SK-N-SH treated with all-trans-retinoic acid at 6 μM for 48 hours (cell line): ENCODE results near the gene CASS4.

Experiments
- ATAC-seq: fragments of 200-7000 bp; cut with Tn5 transposase; 3 replicates; pipeline ENCODE4 v1.9.1; 2020; ENCODE audit warnings: mild to moderate bottlenecking, moderate library complexity
- ARNTL ChIP-seq: fragments of 450-650 bp; formaldehyde crosslinking; IDR thresholded peaks from 2 replicates; pipeline ENCODE4 v1.5.0; 2020; ENCODE audit warnings: low read depth, mild to moderate bottlenecking, moderate library complexity, borderline replicate concordance
- BACH2 ChIP-seq: fragments of 250-450 bp; sonication (Bioruptor Pico); IDR thresholded peaks from 2 replicates; pipeline ENCODE4 v1.9.0; 2021; ENCODE audit warnings: mild to moderate bottlenecking, borderline replicate concordance
- CREB5 ChIP-seq: fragments of 250-450 bp; sonication (Bioruptor Pico); IDR thresholded peaks from 2 replicates; pipeline ENCODE4 v1.5.1; 2020; ENCODE audit warnings: low read depth, mild to moderate bottlenecking, moderate library complexity
- CSDC2 ChIP-seq: fragments of 250-450 bp; sonication (Bioruptor Pico); IDR thresholded peaks from 2 replicates; pipeline ENCODE4 v1.5.0; 2020; ENCODE audit warnings: mild to moderate bottlenecking, moderate library complexity
- ESRRG ChIP-seq: fragments of 250-450 bp; sonication (Bioruptor Pico); IDR thresholded peaks from 2 replicates; pipeline ENCODE4 v1.6.1; 2021; ENCODE audit warnings: mild to moderate bottlenecking
- GLIS3 ChIP-seq: fragments of 250-450 bp; sonication (Bioruptor Pico); IDR thresholded peaks from 2 replicates; pipeline ENCODE4 v1.5.0; 2020; ENCODE audit warnings: mild to moderate bottlenecking, moderate library complexity
- ISL1 ChIP-seq: fragments of 250-450 bp; sonication (Bioruptor Pico); IDR thresholded peaks from 2 replicates; pipeline ENCODE4 v2.1.2; 2022; ENCODE audit warnings: mild to moderate bottlenecking, moderate library complexity
- OSR1 ChIP-seq: fragments of 250-450 bp; sonication (Bioruptor Pico); IDR thresholded peaks from 2 replicates; pipeline ENCODE4 v1.8.0; 2022; ENCODE audit warnings: moderate library complexity, mild to moderate bottlenecking, inconsistent platforms
- PATZ1 ChIP-seq: fragments of 250-450 bp; sonication (Bioruptor Pico); IDR thresholded peaks from 2 replicates; pipeline ENCODE4 v1.8.0; 2020; ENCODE audit warnings: mild to moderate bottlenecking, moderate library complexity, borderline replicate concordance
- POU6F1 ChIP-seq: fragments of 250-450 bp; sonication (Bioruptor Pico); IDR thresholded peaks from 2 replicates; pipeline ENCODE4 v1.8.0; 2021; ENCODE audit warnings: low read depth, mild to moderate bottlenecking, moderate library complexity, borderline replicate concordance
- PPARA ChIP-seq: fragments of 250-450 bp; sonication (Bioruptor Pico); IDR thresholded peaks from 2 replicates; pipeline ENCODE4 v1.5.0; 2020; ENCODE audit warnings: mild to moderate bottlenecking, borderline replicate concordance
- RARB ChIP-seq: fragments of 250-450 bp; sonication (Bioruptor Pico); IDR thresholded peaks from 2 replicates; pipeline ENCODE4 v1.8.0; 2021; ENCODE audit warnings: mild to moderate bottlenecking, moderate library complexity
- TCF4 ChIP-seq: fragments of 250-450 bp; sonication (Bioruptor Pico); IDR thresholded peaks from 2 replicates; pipeline ENCODE4 v1.8.0; 2021; ENCODE audit warnings: mild to moderate bottlenecking, moderate library complexity, borderline replicate concordance
- TOX ChIP-seq: fragments of 250-450 bp; sonication (Bioruptor Pico); IDR thresholded peaks from 2 replicates; pipeline ENCODE4 v1.8.0; 2021; ENCODE audit warnings: mild to moderate bottlenecking, moderate library complexity, borderline replicate concordance
- ZC3H10 ChIP-seq: fragments of 250-450 bp; sonication (Bioruptor Pico); IDR thresholded peaks from 2 replicates; pipeline ENCODE4 v1.5.1; 2021; ENCODE audit warnings: mild to moderate bottlenecking, moderate library complexity
- ZFP3 ChIP-seq: fragments of 250-450 bp; sonication (Bioruptor Pico); IDR thresholded peaks from 2 replicates; pipeline ENCODE4 v1.5.0; 2020; ENCODE audit warnings: mild to moderate bottlenecking, moderate library complexity
- ZFP30 ChIP-seq: fragments of 450-650 bp; formaldehyde crosslinking; IDR thresholded peaks from 2 replicates; pipeline ENCODE4 v1.5.0; 2022; ENCODE audit warnings: mild to moderate bottlenecking, moderate library complexity
- ZNF565 ChIP-seq: fragments of 450-650 bp; formaldehyde crosslinking; conservative IDR thresholded peaks from 2 replicates; pipeline ENCODE4 v1.5.0; 2020; ENCODE audit warnings: low read depth, mild to moderate bottlenecking, moderate library complexity
- ZNF70 ChIP-seq: fragments of 450-650 bp; formaldehyde crosslinking; IDR thresholded peaks from 2 replicates; pipeline ENCODE4 v1.5.0; 2020; ENCODE audit warnings: mild to moderate bottlenecking, moderate library complexity
- ZNF8 ChIP-seq: fragments of 450-650 bp; formaldehyde crosslinking; IDR thresholded peaks from 2 replicates; pipeline ENCODE4 v1.5.0; 2020; ENCODE audit warnings: mild to moderate bottlenecking, moderate library complexity
- TF ChIP-seq, protein P1 (sequence below): fragments of 250-450 bp; sonication (Bioruptor Pico); IDR thresholded peaks from 2 replicates; pipeline ENCODE4 v1.5.1; 2021; ENCODE audit warnings: mild to moderate bottlenecking, moderate library complexity
- TF ChIP-seq, protein P2 (sequence below): fragments of 250-450 bp; sonication (Bioruptor Pico); IDR thresholded peaks from 2 replicates; pipeline ENCODE4 v1.5.0; 2020; ENCODE audit warnings: mild to moderate bottlenecking, moderate library complexity

CASS4 gene

DNA sequence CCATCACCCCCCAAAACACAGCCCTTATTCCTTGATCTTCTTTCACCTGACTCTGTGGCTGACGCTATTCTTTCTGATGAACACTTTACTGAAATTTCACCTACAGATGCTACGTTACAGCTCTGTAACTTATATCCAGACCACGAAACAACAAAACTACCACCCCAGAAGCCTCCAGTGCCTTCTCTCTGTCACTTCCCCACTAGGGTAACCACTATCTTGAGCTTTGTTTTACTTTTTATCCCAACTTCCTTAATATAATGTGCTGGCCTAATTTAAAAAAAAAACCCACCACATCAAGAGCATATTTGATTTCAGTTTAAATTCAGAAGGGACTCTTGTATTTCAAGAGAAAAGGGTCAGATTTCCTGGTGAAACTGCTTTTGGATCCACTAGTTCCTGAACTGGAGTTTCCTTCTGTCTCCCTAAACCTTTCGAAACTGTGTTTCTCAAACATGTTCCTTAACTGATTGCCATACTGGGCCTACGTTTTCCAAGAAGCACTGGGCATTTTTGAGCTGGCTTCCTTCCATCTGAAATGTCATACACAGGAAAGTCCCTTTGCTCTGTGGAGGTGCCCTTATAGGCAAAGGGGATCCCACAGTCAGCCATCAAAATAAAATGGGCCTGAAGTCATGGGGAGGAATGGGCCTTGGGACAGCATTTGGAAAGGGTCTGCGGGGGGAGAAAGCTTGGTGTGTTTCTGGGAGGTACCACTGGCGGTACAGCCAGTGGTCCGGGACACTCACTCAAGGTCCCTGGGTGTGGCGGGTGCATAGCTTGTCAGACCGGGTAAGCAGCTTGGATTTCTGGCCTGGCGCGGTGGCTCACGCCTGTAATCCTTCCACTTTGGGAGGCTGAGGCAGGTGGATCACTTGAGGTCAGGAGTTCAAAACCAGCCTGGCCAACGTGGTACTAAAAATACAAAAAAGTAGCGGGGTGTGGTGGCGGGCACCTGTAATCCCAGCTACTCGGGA, 30.6 kb downstream of the CASS4 start:
- no peak for ATAC-seq
- TF ChIP-seq TOX (no peak), ZNF8 (CRISPR knock-in tag) (no peak), CREB5 (CRISPR knock-in tag) (no peak), PPARA (no peak), RARB (CRISPR knock-in tag) (no peak), ZFP3 (CRISPR knock-in tag) (no peak), ZFP30 (CRISPR knock-in tag) (no peak), CSDC2 (CRISPR knock-in tag) (no peak), OSR1 (CRISPR knock-in tag) (no peak), ZC3H10 (CRISPR knock-in tag) (no peak), PATZ1 (CRISPR knock-in tag) (no peak), POU6F1 (CRISPR knock-in tag) (no peak), TCF4 (CRISPR knock-in tag) (no peak)
- TF ChIP-seq, protein P1, sequence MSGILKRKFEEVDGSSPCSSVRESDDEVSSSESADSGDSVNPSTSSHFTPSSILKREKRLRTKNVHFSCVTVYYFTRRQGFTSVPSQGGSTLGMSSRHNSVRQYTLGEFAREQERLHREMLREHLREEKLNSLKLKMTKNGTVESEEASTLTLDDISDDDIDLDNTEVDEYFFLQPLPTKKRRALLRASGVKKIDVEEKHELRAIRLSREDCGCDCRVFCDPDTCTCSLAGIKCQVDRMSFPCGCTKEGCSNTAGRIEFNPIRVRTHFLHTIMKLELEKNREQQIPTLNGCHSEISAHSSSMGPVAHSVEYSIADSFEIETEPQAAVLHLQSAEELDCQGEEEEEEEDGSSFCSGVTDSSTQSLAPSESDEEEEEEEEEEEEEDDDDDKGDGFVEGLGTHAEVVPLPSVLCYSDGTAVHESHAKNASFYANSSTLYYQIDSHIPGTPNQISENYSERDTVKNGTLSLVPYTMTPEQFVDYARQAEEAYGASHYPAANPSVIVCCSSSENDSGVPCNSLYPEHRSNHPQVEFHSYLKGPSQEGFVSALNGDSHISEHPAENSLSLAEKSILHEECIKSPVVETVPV: no peak
- TF ChIP-seq, all 23 proteins: peak for 0

GRCh38 chr20:56443654-56444540, 31.8 kb downstream of the CASS4 start:
- ATAC-seq: no peak
- TF ChIP-seq CREB5 (CRISPR knock-in tag) (no peak), OSR1 (CRISPR knock-in tag) (no peak), ZNF70 (CRISPR knock-in tag) (no peak), GLIS3 (no peak), ZFP3 (CRISPR knock-in tag) (no peak), ESRRG (no peak), ARNTL (CRISPR knock-in tag) (no peak), ISL1 (CRISPR knock-in tag) (no peak), RARB (CRISPR knock-in tag) (no peak), ZNF565 (CRISPR knock-in tag) (no peak), PPARA (no peak), BACH2 (CRISPR knock-in tag) (no peak), TOX (no peak), ZFP30 (CRISPR knock-in tag) (no peak), ZNF8 (CRISPR knock-in tag) (no peak), TCF4 (CRISPR knock-in tag) (no peak), POU6F1 (CRISPR knock-in tag) (no peak)
- TF ChIP-seq, protein P1: no peak
- TF ChIP-seq, protein P2, sequence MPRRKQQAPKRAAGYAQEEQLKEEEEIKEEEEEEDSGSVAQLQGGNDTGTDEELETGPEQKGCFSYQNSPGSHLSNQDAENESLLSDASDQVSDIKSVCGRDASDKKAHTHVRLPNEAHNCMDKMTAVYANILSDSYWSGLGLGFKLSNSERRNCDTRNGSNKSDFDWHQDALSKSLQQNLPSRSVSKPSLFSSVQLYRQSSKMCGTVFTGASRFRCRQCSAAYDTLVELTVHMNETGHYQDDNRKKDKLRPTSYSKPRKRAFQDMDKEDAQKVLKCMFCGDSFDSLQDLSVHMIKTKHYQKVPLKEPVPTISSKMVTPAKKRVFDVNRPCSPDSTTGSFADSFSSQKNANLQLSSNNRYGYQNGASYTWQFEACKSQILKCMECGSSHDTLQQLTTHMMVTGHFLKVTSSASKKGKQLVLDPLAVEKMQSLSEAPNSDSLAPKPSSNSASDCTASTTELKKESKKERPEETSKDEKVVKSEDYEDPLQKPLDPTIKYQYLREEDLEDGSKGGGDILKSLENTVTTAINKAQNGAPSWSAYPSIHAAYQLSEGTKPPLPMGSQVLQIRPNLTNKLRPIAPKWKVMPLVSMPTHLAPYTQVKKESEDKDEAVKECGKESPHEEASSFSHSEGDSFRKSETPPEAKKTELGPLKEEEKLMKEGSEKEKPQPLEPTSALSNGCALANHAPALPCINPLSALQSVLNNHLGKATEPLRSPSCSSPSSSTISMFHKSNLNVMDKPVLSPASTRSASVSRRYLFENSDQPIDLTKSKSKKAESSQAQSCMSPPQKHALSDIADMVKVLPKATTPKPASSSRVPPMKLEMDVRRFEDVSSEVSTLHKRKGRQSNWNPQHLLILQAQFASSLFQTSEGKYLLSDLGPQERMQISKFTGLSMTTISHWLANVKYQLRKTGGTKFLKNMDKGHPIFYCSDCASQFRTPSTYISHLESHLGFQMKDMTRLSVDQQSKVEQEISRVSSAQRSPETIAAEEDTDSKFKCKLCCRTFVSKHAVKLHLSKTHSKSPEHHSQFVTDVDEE: no peak
